OCI-LY7 (cell line): Measurements from ENCODE around the gene DAZL.

Experiments
- CTCF ChIP-seq: fragments of 200-600 bp; sonication (generic); conservative IDR thresholded peaks from 2 replicates; pipeline ENCODE4 v1.5.1; 2014; ENCODE audit warnings: mild to moderate bottlenecking, antibody characterized with exemption, low read length, moderate library complexity, mixed read lengths
- EZH2phosphoT487 ChIP-seq: fragments of 200-600 bp; sonication (generic); IDR thresholded peaks from 2 replicates; pipeline ENCODE4 v1.6.1; 2018; ENCODE audit warnings: low read depth, borderline replicate concordance, mild to moderate bottlenecking, mixed run types, antibody characterized with exemption, low read length, moderate library complexity, mixed read lengths

- no peak for TF ChIP-seq CTCF
- no peak for TF ChIP-seq EZH2phosphoT487
These were observed at the start of gene DAZL for GRCh38 chr3:16604887-16605602.
